HepG2 (cell line): Measurements from ENCODE around the gene KRTAP10-9. TPM values are rescaled to one million over a fixed set of nuclear protein-coding genes. Genes with fewer than 3 reads are reported as not detected.

Source experiments
- ASH2L ChIP-seq: fragments of 300-600, 200-600 bp; sonication (generic); IDR thresholded peaks from 2 replicates; pipeline ENCODE4 v1.7.0; 2017; ENCODE audit warnings: low read depth, mild to moderate bottlenecking, moderate library complexity, mixed read lengths, low read length; ENCODE audit not compliant: insufficient read length
- ATRX ChIP-seq: sonication (generic); formaldehyde crosslinking; IDR thresholded peaks from 2 replicates; pipeline ENCODE4 v1.4.0; 2020; ENCODE audit warnings: missing genetic modification reagents, borderline replicate concordance
- FOSL1 ChIP-seq: sonication (generic); formaldehyde crosslinking; IDR thresholded peaks from 2 replicates; pipeline ENCODE4 v1.9.0; 2021; ENCODE audit warnings: missing genetic modification reagents, borderline replicate concordance
- HMGA1 ChIP-seq: sonication (generic); formaldehyde crosslinking; conservative IDR thresholded peaks from 2 replicates; pipeline ENCODE4 v1.4.0; 2020; ENCODE audit warnings: missing genetic modification reagents
- KAT2B ChIP-seq: fragments of 150-350 bp; IDR thresholded peaks from 2 replicates; pipeline ENCODE4 v1.6.1; 2014; ENCODE audit warnings: low read depth, low read length, borderline replicate concordance
- KDM2A ChIP-seq: sonication (generic); formaldehyde crosslinking; IDR thresholded peaks from 2 replicates; pipeline ENCODE4 v1.4.0; 2020; ENCODE audit warnings: low read depth, missing genetic modification reagents, borderline replicate concordance
- MTA1 ChIP-seq: sonication (generic); formaldehyde crosslinking; IDR thresholded peaks from 2 replicates; pipeline ENCODE4 v1.4.0; 2020; ENCODE audit warnings: missing genetic modification reagents, mild to moderate bottlenecking, borderline replicate concordance
- PAF1 ChIP-seq: IDR thresholded peaks from 2 replicates; pipeline ENCODE4 v1.6.1; 2016; ENCODE audit warnings: missing genetic modification reagents, missing compliant biosample characterization
- PAX8 ChIP-seq: sonication (generic); formaldehyde crosslinking; IDR thresholded peaks from 2 replicates; pipeline ENCODE4 v1.8.0; 2022; ENCODE audit warnings: mild to moderate bottlenecking, missing genetic modification reagents, borderline replicate concordance
- SALL2 ChIP-seq: sonication (generic); formaldehyde crosslinking; IDR thresholded peaks from 2 replicates; pipeline ENCODE4 v1.8.1; 2023; ENCODE audit warnings: mild to moderate bottlenecking, missing genetic modification reagents, inconsistent platforms
- SRSF9 ChIP-seq: fragments of 200-400 bp; formaldehyde crosslinking; IDR thresholded peaks from 2 replicates; pipeline ENCODE4 v1.6.1; 2018; ENCODE audit warnings: borderline replicate concordance, mild to moderate bottlenecking, low read depth, low read length; ENCODE audit not compliant: insufficient read depth, poor library complexity, severe bottlenecking
- THYN1 ChIP-seq: sonication (generic); formaldehyde crosslinking; IDR thresholded peaks from 2 replicates; pipeline ENCODE4 v1.8.1; 2023; ENCODE audit warnings: low read depth, mild to moderate bottlenecking, moderate library complexity, missing genetic modification reagents, borderline replicate concordance
- ZNF136 ChIP-seq: sonication (generic); formaldehyde crosslinking; IDR thresholded peaks from 2 replicates; pipeline ENCODE4 v1.8.1; 2022; ENCODE audit warnings: low read depth, mild to moderate bottlenecking, moderate library complexity, missing genetic modification reagents
- ZNF430 ChIP-seq: sonication (generic); formaldehyde crosslinking; IDR thresholded peaks from 2 replicates; pipeline ENCODE4 v1.9.0; 2021; ENCODE audit warnings: mild to moderate bottlenecking, missing genetic modification reagents
- ZSCAN25 ChIP-seq: sonication (generic); formaldehyde crosslinking; IDR thresholded peaks from 2 replicates; pipeline ENCODE4 v1.8.0; 2022; ENCODE audit warnings: mild to moderate bottlenecking, missing genetic modification reagents
- polyA plus RNA-seq, 8 experiments: library from polyadenylated mRNA; depleted of rRNA in 3 of 8; stranded (reverse) in 7 of 8; unstranded in 1 of 8; fragments of >200 nt; fragmentation: Illumina TruSeq in 4 of 8; extraction: Trizol in 4 of 8; gene quantifications; 2 replicates each; pipeline versions ENCODE4 v1.2.1 to v1.2.3, GENCODE V29; 2011 to 2016; ENCODE audit warnings: low read depth in 4 of 8, missing spikeins in 1 of 8, mixed read lengths in 1 of 8; ENCODE audit not compliant: insufficient read depth in 1 of 8
- total RNA-seq, 5 experiments: library from RNA; depleted of rRNA; stranded (reverse); fragments of >200 nt; fragmentation: Illumina TruSeq; extraction: Trizol; gene quantifications; 2 replicates each; pipeline ENCODE4 v1.2.3, GENCODE V29; 2016; ENCODE audit warnings: low read depth in 1 of 5
- TF ChIP-seq, protein P1 (sequence below): IDR thresholded peaks from 2 replicates; pipeline ENCODE4 v1.6.1; 2016; ENCODE audit warnings: low read depth
- TF ChIP-seq, protein P2 (sequence below), 2 experiments: IDR thresholded peaks; 2 replicates each; pipeline ENCODE4 v1.6.1; 2011 to 2012; ENCODE audit warnings: low read length in 2 of 2, borderline replicate concordance in 1 of 2, low read depth in 1 of 2, mild to moderate bottlenecking in 1 of 2, moderate library complexity in 1 of 2
- TF ChIP-seq, protein P3 (sequence below): IDR thresholded peaks from 2 replicates; pipeline ENCODE4 v1.6.1; 2012; ENCODE audit warnings: inconsistent platforms
- TF ChIP-seq, protein P4 (sequence below): sonication (generic); formaldehyde crosslinking; IDR thresholded peaks from 2 replicates; pipeline ENCODE4 v1.8.0; 2022; ENCODE audit warnings: missing genetic modification reagents, low read depth, mild to moderate bottlenecking, borderline replicate concordance
- TF ChIP-seq, protein P5 (sequence below): sonication (generic); formaldehyde crosslinking; IDR thresholded peaks from 2 replicates; pipeline ENCODE4 v1.5.0; 2020; ENCODE audit warnings: mild to moderate bottlenecking, missing genetic modification reagents

KRTAP10-9 gene
- total and polyA plus RNA-seq, 2 of the 13 experiments (the other 11 are each of a cell fraction or from before 2014, with no cell fraction given) = not detected

DNA sequence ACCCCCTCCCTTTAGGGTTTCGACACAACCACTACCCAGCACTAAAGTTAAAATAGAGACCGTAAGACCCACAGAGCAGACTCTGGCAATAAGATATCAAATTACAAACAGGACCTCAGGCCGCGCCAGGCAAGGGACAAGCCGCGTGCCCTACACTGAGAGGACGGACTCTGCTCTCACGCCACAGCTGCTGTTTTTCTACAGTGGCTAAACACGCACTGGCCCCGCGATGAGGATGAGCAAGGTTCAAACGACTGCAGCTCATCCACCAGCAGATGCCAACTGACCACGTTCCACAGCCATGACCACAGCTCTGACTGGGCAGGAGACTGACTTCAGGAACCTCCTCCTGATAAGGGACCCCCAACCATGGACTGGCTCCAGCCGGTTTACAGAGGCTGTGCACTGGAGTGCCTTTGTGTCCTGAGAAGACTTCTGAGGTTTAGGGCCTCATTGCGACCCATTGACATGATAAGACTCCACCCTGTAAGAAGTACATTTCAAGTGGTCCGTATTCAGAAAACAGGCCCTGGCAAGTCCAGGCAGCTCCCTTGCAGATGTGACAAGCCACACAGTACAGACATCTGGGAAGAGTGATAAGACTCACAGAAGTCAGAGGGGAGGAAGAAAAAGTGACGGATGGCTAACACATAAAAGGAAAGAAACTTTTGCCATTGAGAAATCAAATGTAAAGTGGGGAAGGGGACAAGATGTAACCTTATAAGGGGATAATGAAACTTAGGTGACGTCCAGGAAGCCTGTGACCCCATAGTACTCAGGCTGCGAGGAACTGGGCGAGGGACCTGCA lies 33.1 kb upstream of the KRTAP10-9 start (continued):
- TF ChIP-seq, protein P1, sequence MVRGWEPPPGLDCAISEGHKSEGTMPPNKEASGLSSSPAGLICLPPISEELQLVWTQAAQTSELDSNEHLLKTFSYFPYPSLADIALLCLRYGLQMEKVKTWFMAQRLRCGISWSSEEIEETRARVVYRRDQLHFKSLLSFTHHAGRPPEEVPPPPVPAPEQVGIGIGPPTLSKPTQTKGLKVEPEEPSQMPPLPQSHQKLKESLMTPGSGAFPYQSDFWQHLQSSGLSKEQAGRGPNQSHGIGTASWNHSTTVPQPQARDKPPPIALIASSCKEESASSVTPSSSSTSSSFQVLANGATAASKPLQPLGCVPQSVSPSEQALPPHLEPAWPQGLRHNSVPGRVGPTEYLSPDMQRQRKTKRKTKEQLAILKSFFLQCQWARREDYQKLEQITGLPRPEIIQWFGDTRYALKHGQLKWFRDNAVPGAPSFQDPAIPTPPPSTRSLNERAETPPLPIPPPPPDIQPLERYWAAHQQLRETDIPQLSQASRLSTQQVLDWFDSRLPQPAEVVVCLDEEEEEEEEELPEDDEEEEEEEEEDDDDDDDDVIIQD = 0 out of 2 replicates have a peak, but pooled peaks have one; percentile 48
- 0 out of 2 replicates have a peak, but pooled peaks have one; percentile 43 for TF ChIP-seq ZNF136 (CRISPR knock-in tag)
- no peak for TF ChIP-seq SRSF9
- TF ChIP-seq ZSCAN25 = peak; percentile 78; the same call in 1 of the 2 replicates
- TF ChIP-seq, protein P2, sequence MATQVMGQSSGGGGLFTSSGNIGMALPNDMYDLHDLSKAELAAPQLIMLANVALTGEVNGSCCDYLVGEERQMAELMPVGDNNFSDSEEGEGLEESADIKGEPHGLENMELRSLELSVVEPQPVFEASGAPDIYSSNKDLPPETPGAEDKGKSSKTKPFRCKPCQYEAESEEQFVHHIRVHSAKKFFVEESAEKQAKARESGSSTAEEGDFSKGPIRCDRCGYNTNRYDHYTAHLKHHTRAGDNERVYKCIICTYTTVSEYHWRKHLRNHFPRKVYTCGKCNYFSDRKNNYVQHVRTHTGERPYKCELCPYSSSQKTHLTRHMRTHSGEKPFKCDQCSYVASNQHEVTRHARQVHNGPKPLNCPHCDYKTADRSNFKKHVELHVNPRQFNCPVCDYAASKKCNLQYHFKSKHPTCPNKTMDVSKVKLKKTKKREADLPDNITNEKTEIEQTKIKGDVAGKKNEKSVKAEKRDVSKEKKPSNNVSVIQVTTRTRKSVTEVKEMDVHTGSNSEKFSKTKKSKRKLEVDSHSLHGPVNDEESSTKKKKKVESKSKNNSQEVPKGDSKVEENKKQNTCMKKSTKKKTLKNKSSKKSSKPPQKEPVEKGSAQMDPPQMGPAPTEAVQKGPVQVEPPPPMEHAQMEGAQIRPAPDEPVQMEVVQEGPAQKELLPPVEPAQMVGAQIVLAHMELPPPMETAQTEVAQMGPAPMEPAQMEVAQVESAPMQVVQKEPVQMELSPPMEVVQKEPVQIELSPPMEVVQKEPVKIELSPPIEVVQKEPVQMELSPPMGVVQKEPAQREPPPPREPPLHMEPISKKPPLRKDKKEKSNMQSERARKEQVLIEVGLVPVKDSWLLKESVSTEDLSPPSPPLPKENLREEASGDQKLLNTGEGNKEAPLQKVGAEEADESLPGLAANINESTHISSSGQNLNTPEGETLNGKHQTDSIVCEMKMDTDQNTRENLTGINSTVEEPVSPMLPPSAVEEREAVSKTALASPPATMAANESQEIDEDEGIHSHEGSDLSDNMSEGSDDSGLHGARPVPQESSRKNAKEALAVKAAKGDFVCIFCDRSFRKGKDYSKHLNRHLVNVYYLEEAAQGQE (IDR thresholded peaks at IDR 0.05; ENCODE audit: borderline replicate concordance in 1 of 2, low read depth in 1 of 2, low read length in 2 of 2) = no peak
- TF ChIP-seq ASH2L = peak; percentile 52
- no peak for TF ChIP-seq KAT2B
- no peak for TF ChIP-seq SALL2 (CRISPR knock-in tag)
- no peak for TF ChIP-seq ATRX (CRISPR knock-in tag)
- TF ChIP-seq ZNF430 (CRISPR knock-in tag) = peak; percentile 85
- no peak for TF ChIP-seq FOSL1 (CRISPR knock-in tag)
- TF ChIP-seq, protein P3, sequence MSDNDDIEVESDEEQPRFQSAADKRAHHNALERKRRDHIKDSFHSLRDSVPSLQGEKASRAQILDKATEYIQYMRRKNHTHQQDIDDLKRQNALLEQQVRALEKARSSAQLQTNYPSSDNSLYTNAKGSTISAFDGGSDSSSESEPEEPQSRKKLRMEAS = peak; percentile 92
- TF ChIP-seq, protein P4, sequence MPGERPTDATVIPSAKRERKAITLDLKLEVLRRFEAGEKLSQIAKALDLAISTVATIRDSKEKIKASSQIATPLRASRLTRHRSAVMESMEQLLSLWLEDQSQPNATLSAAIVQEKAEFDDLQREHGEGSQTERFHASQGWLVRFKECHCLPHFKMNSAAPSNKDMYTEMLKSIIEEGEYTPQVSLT (CRISPR knock-in tag) = no peak
- TF ChIP-seq MTA1 (CRISPR knock-in tag) = peak; percentile 83; the same call in 1 of the 2 replicates
- TF ChIP-seq PAF1 (CRISPR knock-in tag) = no peak
- TF ChIP-seq HMGA1 (CRISPR knock-in tag) = no peak
- peak; percentile 80; the same call in 1 of the 2 replicates for TF ChIP-seq KDM2A (CRISPR knock-in tag)
- TF ChIP-seq, protein P5, sequence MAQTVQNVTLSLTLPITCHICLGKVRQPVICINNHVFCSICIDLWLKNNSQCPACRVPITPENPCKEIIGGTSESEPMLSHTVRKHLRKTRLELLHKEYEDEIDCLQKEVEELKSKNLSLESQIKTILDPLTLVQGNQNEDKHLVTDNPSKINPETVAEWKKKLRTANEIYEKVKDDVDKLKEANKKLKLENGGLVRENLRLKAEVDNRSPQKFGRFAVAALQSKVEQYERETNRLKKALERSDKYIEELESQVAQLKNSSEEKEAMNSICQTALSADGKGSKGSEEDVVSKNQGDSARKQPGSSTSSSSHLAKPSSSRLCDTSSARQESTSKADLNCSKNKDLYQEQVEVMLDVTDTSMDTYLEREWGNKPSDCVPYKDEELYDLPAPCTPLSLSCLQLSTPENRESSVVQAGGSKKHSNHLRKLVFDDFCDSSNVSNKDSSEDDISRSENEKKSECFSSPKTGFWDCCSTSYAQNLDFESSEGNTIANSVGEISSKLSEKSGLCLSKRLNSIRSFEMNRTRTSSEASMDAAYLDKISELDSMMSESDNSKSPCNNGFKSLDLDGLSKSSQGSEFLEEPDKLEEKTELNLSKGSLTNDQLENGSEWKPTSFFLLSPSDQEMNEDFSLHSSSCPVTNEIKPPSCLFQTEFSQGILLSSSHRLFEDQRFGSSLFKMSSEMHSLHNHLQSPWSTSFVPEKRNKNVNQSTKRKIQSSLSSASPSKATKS (CRISPR knock-in tag) = no peak
- TF ChIP-seq THYN1 (CRISPR knock-in tag) = no peak
- no peak for TF ChIP-seq PAX8 (CRISPR knock-in tag)
